Right lobe of liver (tissue), 6 donors: ENCODE data around the gene EPHB1. TPM values are rescaled to one million over a fixed set of nuclear protein-coding genes. Genes with fewer than 3 reads are reported as not detected.

ENCODE experiments used
- ATAC-seq, 4 donors: fragments of 200-7000 bp; cut with Tn5 transposase; one replicate each; pipeline ENCODE4 v1.9.1; 2020; ENCODE audit warnings: mild to moderate bottlenecking in 4 of 4, moderate library complexity in 4 of 4
- DNase-seq, 3 donors: peaks; one replicate each; pipeline ENCODE4 v3.0.0-alpha.2; 2020
- H3K27ac ChIP-seq, 3 donors: fragments of 200-600 bp; one replicate each; pipeline ENCODE4 v1.8.0; 2022
- H3K27me3 ChIP-seq, 2 donors: fragments of 200-600 bp; one replicate each; pipeline ENCODE4 v1.8.0; 2022
- H3K36me3 ChIP-seq, 4 donors: fragments of 200-600 bp; sonication (generic) in 1 of 4; one replicate each; pipeline versions ENCODE4 v1.5.1 to v1.8.0; 2017 to 2022; ENCODE audit warnings: control low read depth in 1 of 4
- H3K4me1 ChIP-seq, 4 donors: fragments of 200-600 bp; sonication (generic) in 1 of 4; one replicate each; pipeline versions ENCODE4 v1.5.1 to v1.8.0; 2017 to 2022; ENCODE audit warnings: control low read depth in 1 of 4
- H3K4me3 ChIP-seq, 3 donors: fragments of 200-600 bp; one replicate each; pipeline ENCODE4 v1.8.0; 2022
- H3K9me3 ChIP-seq, 4 donors: fragments of 200-600 bp; sonication (generic) in 1 of 4; one replicate each; pipeline versions ENCODE4 v1.5.1 to v1.8.0; 2017 to 2022; ENCODE audit warnings: control low read depth in 1 of 4
- CTCF ChIP-seq, 4 donors: fragments of 200-600 bp in 3 of 4; fragments of 450-650 bp in 1 of 4; IDR thresholded peaks; one replicate each; pipeline versions ENCODE4 v1.5.1 to v1.8.0; 2016 to 2022; ENCODE audit warnings: antibody characterized with exemption in 4 of 4, mild to moderate bottlenecking in 2 of 4
- POLR2A ChIP-seq: fragments of 450-650 bp; IDR thresholded peaks from one replicate; pipeline ENCODE4 v1.6.1; 2017; ENCODE audit warnings: antibody characterized with exemption, mild to moderate bottlenecking
- WGBS: methylation state at CpG from one replicate; pipeline ENCODE4 v1.1.6; 2018; ENCODE audit warnings: low coverage, low lambda C conversion rate; ENCODE audit not compliant: insufficient coverage; ENCODE audit errors: missing lambda C conversion rate; 5-methylcytosine and 5-hydroxymethylcytosine counted together
- intact Hi-C, 2 donors: fragments of 100-400 bp; cut with DNase I; formaldehyde crosslinking; loops; one replicate each; pipeline versions ENCODE4 v1.11.2 to v1.14.1; 2022
- total RNA-seq, 6 experiments: library from RNA; depleted of rRNA in 2 of 6; stranded (reverse); fragments of >200 nt in 2 of 6; fragmentation: NEBNext Ultra II Directional in 3 of 6; extraction: Animal tissue kit (Norgen Biotek cat#: 25700) in 3 of 6; gene quantifications; one replicate each; pipeline versions ENCODE4 v1.1.0 to v1.2.4, GENCODE V29; 2016 to 2023
- donor health status: DM: no; HTN: yes; CAD: no.
- donor health status: DM: no; HTN: no; CAD: no.
- donor health status: DM: no; HTN: no; CAD: no.
- donor health status: DM: no; HTN: yes; CAD: no.
- donor health status: DM: no; HTN: yes; CAD: no.

EPHB1 gene
- total RNA-seq, 6 experiments from 2014 or later: 0.63 to 10.9 (median 1.8) TPM

- Histone ChIP-seq H3K4me1 (no peaks in the 10 kb centered on the region), H3K9me3 (no peaks in the 10 kb centered on the region), H3K27me3 (no peaks in the 10 kb centered on the region), H3K27ac (no peak overlapping the region), H3K36me3 (no peaks in the 10 kb centered on the region), H3K4me3 (no peak overlapping the region)
- intact Hi-C loops: no loop called here
- WGBS: 36% methylated on average over 1 of the region's 1 CpG
- DNase-seq (no peak), ATAC-seq (no peak)
- TF ChIP-seq CTCF (IDR thresholded peaks at IDR 0.05) (no peak), POLR2A (no peak)
These were observed 157.3 kb downstream of the EPHB1 start for GRCh38 chr3:134952371-134952770.

- DNase-seq: no peak
- TF ChIP-seq CTCF (IDR thresholded peaks at IDR 0.05) (no peak), POLR2A (no peak)
- no peaks in the 10 kb centered on the region for H3K27me3 ChIP-seq
- no peaks in the 10 kb centered on the region for H3K36me3 ChIP-seq
- ATAC-seq: no peak
- H3K4me1 ChIP-seq: no peaks in the 10 kb centered on the region
- H3K27ac ChIP-seq: no peak overlapping the region
- WGBS: 50% methylated on average over 1 of the region's 2 CpGs
- no peak overlapping the region for H3K4me3 ChIP-seq
- intact Hi-C loops: no loop called here
- H3K9me3 ChIP-seq: no peaks in the 10 kb centered on the region
These were observed 160.8 kb downstream of the EPHB1 start for GRCh38 chr3:134955874-134956273.

GRCh38 chr3:134956395-134956794, 161.3 kb downstream of the EPHB1 start:
- no peaks in the 10 kb centered on the region for H3K36me3 ChIP-seq
- intact Hi-C loops: no loop called here
- WGBS: 100% methylated on average over 1 of the region's 2 CpGs
- H3K27ac ChIP-seq: no peak overlapping the region
- H3K9me3 ChIP-seq: no peaks in the 10 kb centered on the region
- H3K27me3 ChIP-seq: no peaks in the 10 kb centered on the region
- no peak overlapping the region for H3K4me3 ChIP-seq
- no peak for ATAC-seq
- no peak for DNase-seq
- no peaks in the 10 kb centered on the region for H3K4me1 ChIP-seq
- TF ChIP-seq CTCF (IDR thresholded peaks at IDR 0.05): no peak
- TF ChIP-seq POLR2A: no peak

GRCh38 chr3:134956844-134957243, 161.8 kb downstream of the EPHB1 start:
- TF ChIP-seq POLR2A (no peak), CTCF (IDR thresholded peaks at IDR 0.05) (no peak)
- H3K36me3 ChIP-seq: no peaks in the 10 kb centered on the region
- H3K4me3 ChIP-seq: no peak overlapping the region

GRCh38 chr3:134959516-134959915, 164.5 kb downstream of the EPHB1 start:
- DNase-seq: no peak
- H3K4me1 ChIP-seq: no peaks in the 10 kb centered on the region
- no peak for TF ChIP-seq CTCF (IDR thresholded peaks at IDR 0.05)
- TF ChIP-seq POLR2A: no peak
- intact Hi-C loops: no loop called here
- H3K27me3 ChIP-seq: no peaks in the 10 kb centered on the region
- H3K36me3 ChIP-seq: no peaks in the 10 kb centered on the region
- no peak overlapping the region for H3K4me3 ChIP-seq
- H3K27ac ChIP-seq: no peak overlapping the region
- no peak for ATAC-seq
- H3K9me3 ChIP-seq: no peaks in the 10 kb centered on the region

More at GRCh38 chr3:134956844-134957243, 161.8 kb downstream of the EPHB1 start:
- ATAC-seq (no peak), DNase-seq (no peak)
- H3K27ac ChIP-seq: no peak overlapping the region
- H3K9me3 ChIP-seq: no peaks in the 10 kb centered on the region
- H3K4me1 ChIP-seq: no peaks in the 10 kb centered on the region
- no peaks in the 10 kb centered on the region for H3K27me3 ChIP-seq
- WGBS: no CpG with 5 or more reads among the region's 1 CpG
- intact Hi-C loops: no loop called here
